NT2/D1 (cell line): ENCODE data around the gene INCENP.

Experiments used
- SUZ12 ChIP-seq: IDR thresholded peaks from 2 replicates; pipeline ENCODE4 v1.6.1; 2011; ENCODE audit not compliant: insufficient read length, insufficient read depth; ENCODE audit errors: extremely low read depth
- YY1 ChIP-seq: IDR thresholded peaks from 2 replicates; pipeline ENCODE4 v1.6.1; 2011; ENCODE audit not compliant: insufficient read length, insufficient read depth
- ZNF274 ChIP-seq: IDR thresholded peaks from 2 replicates; pipeline ENCODE4 v1.6.1; 2011; ENCODE audit warnings: mild to moderate bottlenecking, low read depth, low read length

- TF ChIP-seq SUZ12 (no peak), ZNF274 (no peak), YY1 (no peak)
These were observed 7.3 kb downstream of the INCENP start for GRCh38 chr11:62131170-62131464.
